Hematopoietic multipotent progenitor cell treated with erythropoietin and hydrocortisone succinate and interleukin-3 and kit ligand, for 17 days (in vitro differentiated cells): ENCODE results near the gene THSD4.

Experiments used
- DNase-seq: peaks from one replicate; pipeline ENCODE4 v3.0.0-alpha.2; 2015; ENCODE audit warnings: low spot score

Gene THSD4

GRCh38 chr15:71225851-71226250 lies 110.6 kb downstream of the THSD4 start:
- no peak for DNase-seq

GRCh38 chr15:71226536-71227455 lies 111.5 kb downstream of the THSD4 start:
- DNase-seq: no peak

GRCh38 chr15:71228403-71228802 lies 113.1 kb downstream of the THSD4 start:
- DNase-seq: no peak

- DNase-seq: no peak
These were observed 115.0 kb downstream of the THSD4 start for GRCh38 chr15:71230303-71230702.

DNA sequence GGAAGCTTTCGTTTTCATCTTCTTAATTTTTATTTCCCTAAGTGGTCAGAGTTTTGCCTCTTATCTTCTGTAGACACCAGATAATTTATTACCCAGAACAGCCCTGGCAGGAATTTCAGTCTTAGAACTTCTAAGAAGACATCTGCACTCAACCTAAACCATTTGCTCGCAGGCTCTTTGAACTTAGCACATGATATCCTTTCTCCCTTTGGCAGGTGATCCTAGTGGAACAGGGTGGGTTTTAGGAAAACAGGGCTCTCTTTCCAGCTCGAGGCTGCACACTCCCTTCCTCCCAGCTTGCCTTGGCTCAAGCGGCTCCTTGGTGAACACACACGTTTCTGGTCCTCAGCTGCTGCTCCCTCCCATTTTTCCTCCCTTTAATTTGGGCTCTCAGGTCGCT lies 116.5 kb downstream of the THSD4 start:
- DNase-seq: no peak

- no peak for DNase-seq
These were observed 117.1 kb downstream of the THSD4 start for GRCh38 chr15:71232411-71232810.

DNA sequence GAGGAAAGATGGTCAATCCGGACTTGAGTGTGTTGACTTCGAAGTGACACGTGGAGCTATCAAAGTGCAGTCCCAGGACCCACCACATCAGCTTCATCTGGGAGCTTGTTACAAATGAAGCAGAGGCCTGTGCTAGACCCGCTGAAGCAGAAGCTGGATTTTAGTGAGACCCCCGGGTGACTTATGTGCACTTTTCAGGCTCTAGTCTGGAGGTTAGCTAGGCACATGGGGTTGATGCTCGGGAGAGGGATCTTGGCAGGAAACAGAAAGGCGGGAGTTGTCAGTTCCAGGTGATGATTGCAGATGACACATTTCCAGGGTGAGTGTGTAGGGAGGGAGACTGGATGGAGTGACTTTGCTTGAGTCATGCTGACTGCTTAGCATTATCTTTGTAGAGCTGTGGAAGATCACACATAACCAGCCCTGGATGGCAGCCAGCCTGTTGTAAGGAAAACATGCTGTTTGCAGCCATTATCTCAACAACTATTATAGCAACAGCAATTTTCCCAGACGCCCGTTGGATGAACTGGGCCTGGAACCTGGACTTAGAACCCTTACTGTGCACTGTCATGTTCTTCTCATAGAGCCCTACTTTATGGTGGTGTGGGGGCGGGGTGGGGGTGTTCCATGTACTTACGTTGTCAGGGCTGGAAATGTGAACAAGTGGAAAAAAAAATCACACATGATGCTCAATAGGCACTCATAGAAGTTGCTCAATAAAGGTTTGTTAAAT lies 122.4 kb downstream of the THSD4 start:
- no peak for DNase-seq

GRCh38 chr15:71238926-71239325 lies 123.7 kb downstream of the THSD4 start:
- DNase-seq: no peak

DNA sequence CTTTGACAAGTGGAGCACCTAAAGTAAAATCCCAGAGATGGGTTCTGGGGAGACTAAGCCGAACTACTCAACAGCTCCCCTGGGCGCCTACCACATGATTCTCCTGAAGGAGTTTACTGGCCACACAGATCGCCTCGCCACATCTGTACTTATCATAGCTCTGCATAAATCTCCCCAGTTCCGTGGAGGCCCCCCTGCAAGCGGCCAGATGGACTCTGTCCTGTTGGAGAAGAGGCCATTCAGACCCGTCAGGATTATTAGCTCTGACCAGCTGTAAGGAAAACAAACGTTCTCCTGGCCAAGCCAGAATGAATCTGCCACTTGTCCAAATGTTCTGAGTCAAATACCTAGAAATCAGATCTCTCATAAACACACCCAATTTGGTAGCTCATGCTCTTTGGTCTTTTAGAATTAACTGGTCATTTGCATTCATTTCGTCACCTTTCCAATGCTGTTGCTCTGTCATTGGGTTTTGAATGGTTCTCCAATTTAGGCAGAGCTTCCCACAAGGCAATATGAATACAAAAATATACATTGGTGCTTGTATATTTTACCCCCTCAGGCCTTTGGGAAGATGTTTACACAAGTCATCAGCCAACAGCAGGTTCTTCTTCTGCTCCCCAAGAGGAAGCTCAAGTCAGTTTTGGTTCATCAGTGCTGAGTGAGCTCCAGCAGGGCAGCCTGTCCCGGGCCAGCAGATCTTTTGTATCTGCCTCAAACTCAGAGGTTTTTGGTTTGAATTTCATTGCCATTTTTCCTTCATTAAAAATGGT lies 124.5 kb downstream of the THSD4 start:
- no peak for DNase-seq

GRCh38 chr15:71242292-71242691 lies 127.0 kb downstream of the THSD4 start:
- no peak for DNase-seq

DNA sequence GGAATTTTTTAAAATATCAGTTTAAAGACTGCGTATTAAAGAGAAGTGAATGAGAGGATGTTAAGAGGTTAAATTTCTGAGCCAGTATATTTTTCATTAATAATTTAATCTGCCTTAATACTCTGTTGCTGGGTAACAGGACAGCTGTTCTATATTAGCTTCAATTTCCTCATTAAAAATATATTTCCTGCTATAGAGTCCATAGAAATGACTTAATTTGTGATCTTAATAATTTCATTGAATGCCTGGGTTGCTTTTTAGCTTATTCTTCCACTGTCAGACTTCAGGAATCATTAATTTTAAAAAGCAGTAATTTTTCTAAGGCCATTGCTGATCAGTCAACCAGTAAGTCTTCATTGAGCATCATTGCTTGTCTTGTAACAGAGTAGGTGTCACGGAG lies 129.0 kb downstream of the THSD4 start:
- no peak for DNase-seq

GRCh38 chr15:71245588-71245987 lies 130.3 kb downstream of the THSD4 start:
- no peak for DNase-seq

- DNase-seq: no peak
These were observed 133.1 kb downstream of the THSD4 start for GRCh38 chr15:71248386-71248785.

DNA sequence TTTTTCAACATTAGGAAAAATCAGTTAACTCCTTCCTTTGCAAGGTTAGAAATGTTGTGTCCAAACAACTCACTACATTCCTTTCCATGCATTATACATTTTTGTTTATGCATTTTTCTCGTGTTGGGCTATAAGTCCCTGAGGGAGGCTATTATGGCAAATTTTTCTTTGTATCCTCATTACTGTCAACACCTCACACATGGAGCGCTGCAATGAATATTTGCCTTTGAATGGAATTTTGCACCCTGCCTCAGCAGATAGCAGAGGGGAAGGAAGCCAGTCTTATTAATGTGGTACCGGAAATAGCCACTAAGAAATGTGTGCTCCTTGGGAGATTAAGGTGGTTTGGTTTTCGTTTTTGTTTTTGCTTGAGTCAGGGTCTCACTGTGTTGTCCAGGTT lies 134.7 kb downstream of the THSD4 start:
- no peak for DNase-seq

GRCh38 chr15:71250936-71251583 lies 135.8 kb downstream of the THSD4 start:
- no peak for DNase-seq

DNA sequence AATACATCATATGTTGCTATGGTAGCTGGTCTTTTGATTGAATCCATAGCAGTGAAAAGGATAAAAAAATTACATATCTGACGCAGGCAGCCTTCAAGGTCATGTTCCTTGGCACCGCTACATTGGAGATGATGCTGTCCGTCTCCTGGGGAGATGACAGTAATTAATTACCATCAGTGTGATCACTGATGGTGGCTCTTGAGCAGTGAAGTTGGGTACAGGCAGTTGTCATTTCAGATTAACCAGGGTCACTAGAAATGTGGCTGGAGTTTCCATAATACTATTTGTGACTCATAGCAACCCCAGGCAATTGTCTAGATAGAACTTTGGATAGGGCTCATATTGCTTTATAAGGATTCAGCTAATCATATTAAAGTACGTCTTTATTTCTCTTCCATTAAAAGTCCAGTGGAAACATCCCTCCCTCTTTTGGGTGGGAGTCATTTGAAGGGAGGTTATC lies 136.3 kb downstream of the THSD4 start:
- DNase-seq: no peak

- no peak for DNase-seq
These were observed 136.9 kb downstream of the THSD4 start for GRCh38 chr15:71252044-71252739.

- no peak for DNase-seq
These were observed 137.4 kb downstream of the THSD4 start for GRCh38 chr15:71252740-71253047.

DNA sequence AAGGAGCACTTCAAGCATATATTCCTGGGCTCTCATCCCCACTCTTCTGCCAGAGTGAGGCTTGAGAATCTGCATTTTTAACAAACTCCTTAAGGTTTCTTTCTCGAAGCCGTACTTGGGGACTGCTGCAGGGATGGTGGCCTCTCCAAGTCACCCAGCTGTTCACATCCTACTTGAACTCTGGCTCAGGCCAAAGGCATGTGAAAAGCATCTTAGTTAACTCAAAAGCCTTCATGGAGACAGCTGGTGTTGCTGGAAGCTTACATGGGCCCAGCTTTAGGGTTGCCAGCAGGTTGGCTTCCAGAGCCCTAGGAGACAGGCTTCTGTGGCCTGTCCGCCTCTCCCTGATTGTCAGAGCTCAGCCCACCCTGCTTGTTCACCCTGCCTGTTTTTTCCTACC lies 139.2 kb downstream of the THSD4 start:
- no peak for DNase-seq

DNA sequence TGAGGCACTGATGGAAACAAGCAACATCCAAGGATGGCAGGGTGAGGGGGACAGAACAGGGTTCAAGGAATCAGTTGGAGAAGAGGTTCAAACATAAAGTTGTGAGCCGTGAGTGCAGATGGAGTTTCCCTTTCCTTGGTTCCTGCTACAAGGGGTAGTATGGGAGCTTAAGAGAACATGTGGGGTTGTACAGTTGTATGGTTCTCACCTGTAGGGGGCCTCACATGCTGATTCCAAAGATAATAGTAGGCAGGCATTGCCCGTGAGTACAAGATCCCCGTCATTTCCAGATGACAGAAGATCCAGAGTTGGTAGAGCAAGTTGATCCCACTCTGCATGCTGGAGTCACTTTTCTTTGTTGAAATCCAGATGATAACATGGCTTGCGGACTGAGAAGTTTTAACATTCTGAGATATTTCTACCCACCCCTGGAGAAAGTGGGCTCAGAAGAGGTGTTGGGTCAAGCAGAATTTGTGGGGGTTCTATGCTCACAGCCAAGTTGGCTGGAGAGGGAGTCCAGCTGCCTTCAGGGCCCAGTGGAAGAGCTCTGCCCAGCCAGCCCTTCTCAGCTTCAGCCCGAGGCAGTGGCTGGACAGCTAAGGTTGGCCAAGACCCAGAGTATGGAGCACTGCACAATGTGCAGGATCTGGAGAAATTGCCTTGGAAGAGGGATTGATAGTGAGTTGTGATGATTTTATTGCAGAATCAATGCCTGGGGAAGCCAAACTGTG lies 141.8 kb downstream of the THSD4 start:
- DNase-seq: no peak

- no peak for DNase-seq
These were observed 144.6 kb downstream of the THSD4 start for GRCh38 chr15:71259866-71260265.
